H1 (cell line): ENCODE measurements around the gene CBL. TPM values are rescaled to one million over a fixed set of nuclear protein-coding genes. Genes with fewer than 3 reads are reported as not detected.

Source experiments
- CTCF ChIA-PET: fragments of 300-600 bp; sonication (Branson Sonifier 250); formaldehyde crosslinking; loops from one replicate; lab custom pipeline; 2021; ENCODE audit not compliant: partially characterized antibody; lab: Charles Lee
- POLR2A ChIA-PET: fragments of 300-600 bp; sonication (Branson Sonifier 250); formaldehyde crosslinking; loops from one replicate; lab custom pipeline; 2021; ENCODE audit warnings: inconsistent platforms; ENCODE audit not compliant: partially characterized antibody; lab: Charles Lee
- DNase-seq, 2 experiments: peaks; one replicate each; pipeline versions ENCODE4 v3.0.0 to v3.0.0-alpha.2; 2010 to 2022; ENCODE audit warnings: low spot score in 2 of 2, low read depth in 1 of 2, mixed read lengths in 1 of 2
- FAIRE-seq: peaks from 2 replicates; lab custom pipeline; 2011; peaks lifted over from hg19 to GRCh38; lab: Jason Lieb, UNC
- H2AFZ ChIP-seq: 2 replicates; pipeline ENCODE4 v1.8.1; 2012; ENCODE audit warnings: low read length, inconsistent platforms
- H2AK5ac ChIP-seq: 2 replicates; pipeline ENCODE4 v1.6.1; 2013; ENCODE audit warnings: low read depth, low read length
- H2BK120ac ChIP-seq: replicated peaks from 2 replicates; pipeline ENCODE3; 2013; ENCODE audit warnings: low read depth, low read length, inconsistent platforms
- H2BK12ac ChIP-seq: 2 replicates; pipeline ENCODE4 v1.6.1; 2013; ENCODE audit warnings: low read depth, low read length
- H2BK15ac ChIP-seq: 2 replicates; pipeline ENCODE4 v1.6.1; 2013; ENCODE audit warnings: low read length
- H2BK20ac ChIP-seq: 2 replicates; pipeline ENCODE4 v1.6.1; 2013; ENCODE audit warnings: low read length
- H2BK5ac ChIP-seq: 2 replicates; pipeline ENCODE4 v1.6.1; 2013; ENCODE audit warnings: low read depth, low read length
- H3K14ac ChIP-seq: 2 replicates; pipeline ENCODE4 v1.6.1; 2013; ENCODE audit warnings: inconsistent platforms; ENCODE audit not compliant: insufficient read length
- H3K18ac ChIP-seq: 2 replicates; pipeline ENCODE4 v1.6.1; 2013; ENCODE audit warnings: low read length; ENCODE audit errors: extremely low read depth
- H3K23ac ChIP-seq: 2 replicates; pipeline ENCODE4 v1.6.1; 2013; ENCODE audit warnings: inconsistent platforms; ENCODE audit not compliant: insufficient read length
- H3K23me2 ChIP-seq: 2 replicates; pipeline ENCODE4 v1.6.1; 2013; ENCODE audit warnings: low read depth, low read length
- H3K27ac ChIP-seq: 2 replicates; pipeline ENCODE4 v1.6.1; 2011; ENCODE audit warnings: low read depth, low read length, inconsistent platforms
- H3K27me3 ChIP-seq, 4 experiments: replicated peaks in 1 of 4; 1 replicate in 1 of 4; 2 replicates in 3 of 4; pipeline versions ENCODE4 v1.6.1 to v1.8.1; 2011 to 2013; ENCODE audit warnings: low read length in 3 of 4, mild to moderate bottlenecking in 3 of 4, inconsistent platforms in 2 of 4, mixed read lengths in 2 of 4, moderate library complexity in 1 of 4; ENCODE audit not compliant: control insufficient read depth in 3 of 4, insufficient read depth in 3 of 4; ENCODE audit errors: extremely low read depth in 1 of 4
- H3K36me3 ChIP-seq, 4 experiments: 2 replicates each; pipeline versions ENCODE4 v1.6.1 to v1.8.1; 2011 to 2013; ENCODE audit warnings: mild to moderate bottlenecking in 4 of 4, low read length in 3 of 4, moderate library complexity in 2 of 4, control low read depth in 1 of 4, inconsistent platforms in 1 of 4; ENCODE audit not compliant: insufficient read depth in 4 of 4, control insufficient read depth in 2 of 4
- H3K4ac ChIP-seq: replicated peaks from 2 replicates; pipeline ENCODE3; 2013; ENCODE audit warnings: low read length, low read depth, mixed read lengths, inconsistent platforms; ENCODE audit not compliant: insufficient read length
- H3K4me1 ChIP-seq, 4 experiments: replicated peaks in 1 of 4; 1 replicate in 1 of 4; 2 replicates in 3 of 4; pipeline versions ENCODE4 v1.6.1 to v1.8.1; 2011 to 2013; ENCODE audit warnings: low read length in 3 of 4, inconsistent platforms in 2 of 4, mixed read lengths in 1 of 4; ENCODE audit not compliant: insufficient read depth in 4 of 4, control insufficient read depth in 3 of 4
- H3K4me2 ChIP-seq, 2 experiments: 2 replicates each; pipeline versions ENCODE4 v1.6.1 to v1.8.1; 2011 to 2013; ENCODE audit warnings: low read depth in 2 of 2, low read length in 2 of 2, control low read depth in 1 of 2, inconsistent platforms in 1 of 2, mild to moderate bottlenecking in 1 of 2; ENCODE audit not compliant: insufficient read depth in 1 of 2
- H3K4me3 ChIP-seq, 4 experiments: fragments of 200-600, 300-600 bp in 1 of 4; sonication (generic), shearing (Covaris generic), sonication (Bioruptor Twin) in 1 of 4; 2 replicates each; pipeline versions ENCODE4 v1.5.1 to v1.8.1; 2011 to 2016; ENCODE audit warnings: low read length in 4 of 4, low read depth in 3 of 4, control low read depth in 2 of 4, inconsistent platforms in 2 of 4, mild to moderate bottlenecking in 2 of 4, mixed read lengths in 1 of 4, moderate library complexity in 1 of 4; ENCODE audit not compliant: insufficient read depth in 2 of 4; ENCODE audit errors: extremely low read depth in 1 of 4
- H3K56ac ChIP-seq: replicated peaks from 2 replicates; pipeline ENCODE3; 2013; ENCODE audit warnings: low read depth, mild to moderate bottlenecking, mixed read lengths, low read length, inconsistent platforms; ENCODE audit not compliant: insufficient read length
- H3K79me1 ChIP-seq: 2 replicates; pipeline ENCODE4 v1.6.1; 2013; ENCODE audit warnings: low read depth, low read length, control low read depth
- H3K79me2 ChIP-seq, 2 experiments: 2 replicates each; pipeline versions ENCODE4 v1.6.1 to v1.8.1; 2012 to 2013; ENCODE audit warnings: low read length in 2 of 2, mild to moderate bottlenecking in 2 of 2, inconsistent platforms in 1 of 2; ENCODE audit not compliant: insufficient read depth in 2 of 2, control insufficient read depth in 1 of 2
- H3K9ac ChIP-seq, 4 experiments: replicated peaks in 1 of 4; 1 replicate in 1 of 4; 2 replicates in 3 of 4; pipeline versions ENCODE4 v1.6.1 to v1.8.1; 2011 to 2013; ENCODE audit warnings: low read depth in 3 of 4, low read length in 3 of 4, control low read depth in 2 of 4, mild to moderate bottlenecking in 2 of 4, moderate library complexity in 2 of 4, inconsistent platforms in 1 of 4; ENCODE audit errors: extremely low read depth in 1 of 4
- H3K9me3 ChIP-seq, 2 experiments: 2 replicates each; pipeline versions ENCODE4 v1.6.1 to v1.8.1; 2012 to 2013; ENCODE audit warnings: mild to moderate bottlenecking in 2 of 2, moderate library complexity in 2 of 2, control low read depth in 1 of 2, inconsistent platforms in 1 of 2, low read depth in 1 of 2, low read length in 1 of 2, mixed read lengths in 1 of 2; ENCODE audit not compliant: insufficient read depth in 2 of 2
- H4K20me1 ChIP-seq, 2 experiments: replicated peaks in 1 of 2; 2 replicates each; pipeline versions ENCODE3 to v1.8.1; 2011 to 2013; ENCODE audit warnings: inconsistent platforms in 2 of 2, low read length in 2 of 2, mild to moderate bottlenecking in 1 of 2; ENCODE audit not compliant: insufficient read depth in 2 of 2, control insufficient read depth in 1 of 2
- H4K5ac ChIP-seq: 2 replicates; pipeline ENCODE4 v1.6.1; 2013; ENCODE audit warnings: low read length, low read depth, mixed read lengths, inconsistent platforms; ENCODE audit not compliant: insufficient read length
- H4K8ac ChIP-seq: 2 replicates; pipeline ENCODE4 v1.8.0; 2013; ENCODE audit warnings: mild to moderate bottlenecking, moderate library complexity, low read length, inconsistent platforms; ENCODE audit not compliant: insufficient read depth; ENCODE audit errors: extremely low read depth
- H4K91ac ChIP-seq: replicated peaks from 2 replicates; pipeline ENCODE3; 2013; ENCODE audit warnings: low read length, mixed read lengths, inconsistent platforms; ENCODE audit not compliant: insufficient read length
- WGBS, 2 experiments: shearing (Covaris generic) in 1 of 2; methylation state at CpG; one replicate each; pipeline versions ENCODE4 v1.1.6 to v1.1.7; 2013 to 2015; ENCODE audit warnings: low lambda C conversion rate in 2 of 2, mixed read lengths in 2 of 2, inconsistent platforms in 1 of 2, low coverage in 1 of 2, missing lambda C conversion rate in 1 of 2; ENCODE audit not compliant: insufficient replicate concordance in 2 of 2, insufficient coverage in 1 of 2, insufficient read length in 1 of 2; ENCODE audit errors: extremely low coverage in 1 of 2, missing lambda C conversion rate in 1 of 2; 5-methylcytosine and 5-hydroxymethylcytosine counted together
- polyA plus RNA-seq, 7 experiments: library from polyadenylated mRNA; depleted of rRNA in 3 of 7; stranded (reverse) in 5 of 7; unstranded in 2 of 7; fragments of >200 nt in 5 of 7; fragments of 200-250 nt in 2 of 7; gene quantifications; 1 replicate in 5 of 7; 2 replicates in 1 of 7; 4 replicates in 1 of 7; pipeline versions ENCODE4 v1.2.1 to v1.2.3, GENCODE V29; 2011 to 2013; ENCODE audit warnings: missing spikeins in 2 of 7, mixed read lengths in 2 of 7
- total RNA-seq: library from RNA; stranded (reverse); fragmentation: NEBNext Ultra II Directional; extraction: Animal tissue kit (Norgen Biotek cat#: 25700); gene quantifications from 2 replicates; pipeline ENCODE4 v1.2.1, GENCODE V29; 2021

Gene CBL
- total and polyA plus RNA-seq, 2 of the 8 experiments (the other 6 are each of a cell fraction or from before 2014, with no cell fraction given): 23.1 to 57.8 TPM

GRCh38 chr11:119209186-119209585 is 3.0 kb downstream of the CBL start:
- no peak overlapping the region for H2AK5ac ChIP-seq
- 87% methylated on average over 7 of the region's 7 CpGs; no CpG with 5 or more reads in 1 of the 2 experiments for WGBS, 2 experiments
- H3K23ac ChIP-seq: no peak overlapping the region
- H3K4me1 ChIP-seq: peaks cover 4 to 10% (median 6%) of the 10 kb centered on the region in 4 experiments; a peak in 6 of 7 replicates
- no peak overlapping the region for H4K5ac ChIP-seq
- no peak overlapping the region for H2BK20ac ChIP-seq
- H3K9me3 ChIP-seq: no peaks in the 10 kb centered on the region
- H3K4me3 ChIP-seq: no peak overlapping the region
- no peak overlapping the region for H3K4me2 ChIP-seq
- H3K56ac ChIP-seq: no peak overlapping the region
- H2AFZ ChIP-seq: no peak overlapping the region
- 0 out of 2 replicates have a peak, but pooled peaks cover 3% of the 10 kb centered on the region for H3K79me1 ChIP-seq
- no peak overlapping the region for H3K4ac ChIP-seq
- H2BK12ac ChIP-seq: no peak overlapping the region
- peaks cover 9% of the 10 kb centered on the region for H3K23me2 ChIP-seq
- DNase-seq (no peak), FAIRE-seq (no peak)
- H3K27me3 ChIP-seq: no peaks in the 10 kb centered on the region
- CTCF ChIA-PET: interaction anchor here (0.6 to 1.7 kb wide), 5 partner anchors 28 to 215 kb away, joined by 3 read pairs; no protein-coding TSS in a partner anchor
- H3K14ac ChIP-seq: no peak overlapping the region
- H2BK5ac ChIP-seq: no peak overlapping the region
- POLR2A ChIA-PET: interaction anchor here (0.7 to 2.6 kb wide), 3 partner anchors 10 to 19 kb away, joined by 3 to 10 read pairs (median 4); no protein-coding TSS in a partner anchor
- H3K18ac ChIP-seq: no peak overlapping the region
- H3K36me3 ChIP-seq: no peaks in the 10 kb centered on the region
- no peak overlapping the region for H3K27ac ChIP-seq
- H4K8ac ChIP-seq: no peak overlapping the region
- H2BK120ac ChIP-seq: no peak overlapping the region
- H4K91ac ChIP-seq: no peak overlapping the region
- peaks cover 5 to 11% of the 10 kb centered on the region in 2 experiments for H4K20me1 ChIP-seq
- H3K79me2 ChIP-seq: peaks cover 26 to 74% of the 10 kb centered on the region in 2 experiments
- no peak overlapping the region for H2BK15ac ChIP-seq
- H3K9ac ChIP-seq: no peak overlapping the region
